ENCODE results near the gene PPP6R3.

GRCh38 chr11:68467201-68467834 is 6.8 kb downstream of the PPP6R3 start:
- no peak for TF ChIP-seq EZH2 (IDR thresholded peaks at IDR 0.05; ENCODE audit: borderline replicate concordance, insufficient read depth, low read length, poor library complexity, severe bottlenecking)
- no peak for TF ChIP-seq CTCF (IDR thresholded peaks at IDR 0.05; ENCODE audit: poor library complexity, severe bottlenecking)
- TF ChIP-seq RAD21 (conservative IDR thresholded peaks at IDR 0.05), result no peak
- no peak for TF ChIP-seq POLR2AphosphoS5 (IDR thresholded peaks at IDR 0.05)
- no peak for TF ChIP-seq EP300 (conservative IDR thresholded peaks at IDR 0.05; ENCODE audit: poor library complexity, severe bottlenecking)

Data from neural cell (in vitro differentiated cells).